ENCODE results near the gene NAALADL2.

- TF ChIP-seq CTCF (IDR thresholded peaks at IDR 0.05) (no peak), EZH2 (IDR thresholded peaks at IDR 0.05; ENCODE audit: borderline replicate concordance, insufficient read depth, low read depth, low read length, poor library complexity, severe bottlenecking) (no peak)
Measured at GRCh38 chr3:175672119-175672689, 813.1 kb downstream of the NAALADL2 start.

Measured in B cell (primary cell).